K562 (cell line): ENCODE data around the gene RGMB.

Experiments used
- NFRKB ChIP-seq: fragments of 450-650 bp; IDR thresholded peaks from 2 replicates; pipeline ENCODE4 v1.6.1; 2016; ENCODE audit warnings: low read depth
- ZKSCAN8 ChIP-seq: fragments of 200-800 bp; sonication (Bioruptor generic); IDR thresholded peaks from 2 replicates; pipeline ENCODE4 v1.6.1; 2016; ENCODE audit warnings: missing genetic modification characterization, missing compliant biosample characterization
- ZNF511 ChIP-seq: sonication (generic); formaldehyde crosslinking; IDR thresholded peaks from 2 replicates; pipeline ENCODE4 v1.8.0; 2022; ENCODE audit warnings: mild to moderate bottlenecking, missing genetic modification reagents
- TF ChIP-seq, protein P1 (sequence below): sonication (generic); formaldehyde crosslinking; IDR thresholded peaks from 2 replicates; pipeline ENCODE4 v1.8.1; 2022; ENCODE audit warnings: missing genetic modification reagents

- TF ChIP-seq, protein P1, sequence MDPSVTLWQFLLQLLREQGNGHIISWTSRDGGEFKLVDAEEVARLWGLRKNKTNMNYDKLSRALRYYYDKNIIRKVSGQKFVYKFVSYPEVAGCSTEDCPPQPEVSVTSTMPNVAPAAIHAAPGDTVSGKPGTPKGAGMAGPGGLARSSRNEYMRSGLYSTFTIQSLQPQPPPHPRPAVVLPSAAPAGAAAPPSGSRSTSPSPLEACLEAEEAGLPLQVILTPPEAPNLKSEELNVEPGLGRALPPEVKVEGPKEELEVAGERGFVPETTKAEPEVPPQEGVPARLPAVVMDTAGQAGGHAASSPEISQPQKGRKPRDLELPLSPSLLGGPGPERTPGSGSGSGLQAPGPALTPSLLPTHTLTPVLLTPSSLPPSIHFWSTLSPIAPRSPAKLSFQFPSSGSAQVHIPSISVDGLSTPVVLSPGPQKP: no peak
- TF ChIP-seq ZKSCAN8 (CRISPR knock-in tag) (no peak), ZNF511 (CRISPR knock-in tag) (no peak), NFRKB (no peak)
These were observed 25.4 kb downstream of the RGMB start for GRCh38 chr5:98798847-98799246.
